HEK293 (cell line): Measurements from ENCODE around the gene NEO1.
A peak's percentile ranks its signal among the peaks of the same experiment; 100 is the strongest.

Experiments used
- CTCF ChIA-PET: fragments of 350-600 bp; formaldehyde crosslinking; extraction: SDS; loops from one replicate; lab custom pipeline; 2021; ENCODE audit warnings: antibody characterized with exemption; lab: Yijun Ruan, JAX
- POLR2A ChIA-PET: fragments of 300-600 bp; formaldehyde crosslinking; extraction: SDS; loops from one replicate; lab custom pipeline; 2020; ENCODE audit warnings: antibody characterized with exemption, inconsistent platforms; lab: Yijun Ruan, JAX
- H3K27ac ChIP-seq: fragments of 200-500 bp; sonication (Bioruptor generic); 2 replicates; pipeline ENCODE4 v1.5.1; 2014; ENCODE audit warnings: low read depth, low read length, control low read depth, inconsistent platforms; ENCODE audit errors: extremely low read depth
- H3K36me3 ChIP-seq, 2 experiments: fragments of 200-500 bp in 1 of 2; sonication (Bioruptor generic) in 1 of 2; 1 replicate in 1 of 2; 2 replicates in 1 of 2; pipeline ENCODE4 v1.5.1; 2014 to 2017; ENCODE audit warnings: inconsistent platforms in 2 of 2, low read length in 2 of 2; ENCODE audit not compliant: control insufficient read depth in 2 of 2, insufficient read depth in 1 of 2
- H3K4me1 ChIP-seq: fragments of 200-500 bp; sonication (Bioruptor generic); 2 replicates; pipeline ENCODE4 v1.5.1; 2014; ENCODE audit warnings: mild to moderate bottlenecking, low read length, inconsistent platforms; ENCODE audit not compliant: control insufficient read depth, insufficient read depth
- H3K4me3 ChIP-seq: 2 replicates; pipeline ENCODE4 v1.5.1; 2011; ENCODE audit warnings: low read depth, mild to moderate bottlenecking, control low read depth, low read length, moderate library complexity
- H3K9me3 ChIP-seq: fragments of 200-500 bp; sonication (Bioruptor generic); 2 replicates; pipeline ENCODE4 v1.5.1; 2014; ENCODE audit warnings: low read depth, low read length, inconsistent platforms; ENCODE audit not compliant: control insufficient read depth, insufficient read depth
- EGR2 ChIP-seq: fragments of 450-650 bp; formaldehyde crosslinking; IDR thresholded peaks from 2 replicates; pipeline ENCODE4 v1.5.1; 2016; ENCODE audit warnings: low read depth, missing biosample characterization, missing genetic modification characterization
- GLIS1 ChIP-seq: fragments of 450-650 bp; formaldehyde crosslinking; IDR thresholded peaks from 2 replicates; pipeline ENCODE4 v1.5.1; 2016; ENCODE audit warnings: missing biosample characterization, missing genetic modification characterization
- GLIS2 ChIP-seq: fragments of 450-650 bp; formaldehyde crosslinking; IDR thresholded peaks from 2 replicates; pipeline ENCODE4 v1.5.1; 2016; ENCODE audit warnings: missing biosample characterization, missing genetic modification characterization
- KLF7 ChIP-seq: fragments of 450-650 bp; formaldehyde crosslinking; IDR thresholded peaks from 2 replicates; pipeline ENCODE4 v1.5.1; 2016; ENCODE audit warnings: missing biosample characterization, missing genetic modification characterization, borderline replicate concordance
- OSR2 ChIP-seq: fragments of 450-650 bp; formaldehyde crosslinking; IDR thresholded peaks from 2 replicates; pipeline ENCODE4 v1.5.1; 2016; ENCODE audit warnings: missing biosample characterization, missing genetic modification characterization
- SP3 ChIP-seq: fragments of 450-650 bp; formaldehyde crosslinking; IDR thresholded peaks from 2 replicates; pipeline ENCODE4 v1.5.1; 2016; ENCODE audit warnings: missing biosample characterization, missing genetic modification characterization
- ZBTB1 ChIP-seq: fragments of 450-650 bp; formaldehyde crosslinking; IDR thresholded peaks from 2 replicates; pipeline ENCODE4 v1.5.1; 2016; ENCODE audit warnings: missing biosample characterization, missing genetic modification characterization
- ZBTB7A ChIP-seq: fragments of 450-650 bp; formaldehyde crosslinking; IDR thresholded peaks from 2 replicates; pipeline ENCODE4 v1.5.1; 2016; ENCODE audit warnings: low read depth, missing biosample characterization, missing genetic modification characterization
- ZFHX2 ChIP-seq: fragments of 450-650 bp; formaldehyde crosslinking; conservative IDR thresholded peaks from 2 replicates; pipeline ENCODE4 v1.5.1; 2016; ENCODE audit warnings: missing biosample characterization, missing genetic modification characterization
- ZNF169 ChIP-seq: fragments of 450-650 bp; formaldehyde crosslinking; IDR thresholded peaks from 2 replicates; pipeline ENCODE4 v1.5.1; 2016; ENCODE audit warnings: missing biosample characterization, missing genetic modification characterization
- ZNF571 ChIP-seq: fragments of 450-650 bp; formaldehyde crosslinking; IDR thresholded peaks from 2 replicates; pipeline ENCODE4 v1.5.0; 2017; ENCODE audit warnings: missing biosample characterization, missing genetic modification characterization
- ZNF585B ChIP-seq: fragments of 450-650 bp; formaldehyde crosslinking; IDR thresholded peaks from 2 replicates; pipeline ENCODE4 v1.5.1; 2016; ENCODE audit warnings: missing biosample characterization, missing genetic modification characterization
- ZNF626 ChIP-seq: fragments of 450-650 bp; sonication (Bioruptor Pico); formaldehyde crosslinking; IDR thresholded peaks from 2 replicates; pipeline ENCODE4 v1.5.1; 2018; ENCODE audit warnings: missing biosample characterization, missing genetic modification characterization, inconsistent platforms
- ZNF654 ChIP-seq: fragments of 450-650 bp; formaldehyde crosslinking; IDR thresholded peaks from 2 replicates; pipeline ENCODE4 v1.5.1; 2016; ENCODE audit warnings: low read depth, missing biosample characterization, missing genetic modification characterization
- ZNF660 ChIP-seq: fragments of 450-650 bp; IDR thresholded peaks from 2 replicates; pipeline ENCODE4 v1.5.1; 2018; ENCODE audit warnings: missing biosample characterization, mild to moderate bottlenecking, missing genetic modification characterization
- ZNF670 ChIP-seq: fragments of 450-650 bp; formaldehyde crosslinking; IDR thresholded peaks from 2 replicates; pipeline ENCODE4 v1.5.1; 2016; ENCODE audit warnings: missing biosample characterization, missing genetic modification characterization, low read depth
- ZNF677 ChIP-seq: fragments of 450-650 bp; IDR thresholded peaks from 2 replicates; pipeline ENCODE4 v1.5.0; 2018; ENCODE audit warnings: missing biosample characterization, mild to moderate bottlenecking, missing genetic modification characterization, moderate library complexity
- TF ChIP-seq, protein P1 (sequence below): fragments of 450-650 bp; formaldehyde crosslinking; IDR thresholded peaks from 2 replicates; pipeline ENCODE4 v1.5.1; 2016; ENCODE audit warnings: missing biosample characterization, missing genetic modification characterization
- TF ChIP-seq, protein P2 (sequence below): fragments of 450-650 bp; formaldehyde crosslinking; IDR thresholded peaks from 2 replicates; pipeline ENCODE4 v1.5.1; 2016; ENCODE audit warnings: missing biosample characterization, missing genetic modification characterization
- TF ChIP-seq, protein P3 (sequence below): fragments of 450-650 bp; formaldehyde crosslinking; IDR thresholded peaks from 2 replicates; pipeline ENCODE4 v1.5.1; 2017; ENCODE audit warnings: missing biosample characterization, missing genetic modification characterization

The NEO1 gene

DNA sequence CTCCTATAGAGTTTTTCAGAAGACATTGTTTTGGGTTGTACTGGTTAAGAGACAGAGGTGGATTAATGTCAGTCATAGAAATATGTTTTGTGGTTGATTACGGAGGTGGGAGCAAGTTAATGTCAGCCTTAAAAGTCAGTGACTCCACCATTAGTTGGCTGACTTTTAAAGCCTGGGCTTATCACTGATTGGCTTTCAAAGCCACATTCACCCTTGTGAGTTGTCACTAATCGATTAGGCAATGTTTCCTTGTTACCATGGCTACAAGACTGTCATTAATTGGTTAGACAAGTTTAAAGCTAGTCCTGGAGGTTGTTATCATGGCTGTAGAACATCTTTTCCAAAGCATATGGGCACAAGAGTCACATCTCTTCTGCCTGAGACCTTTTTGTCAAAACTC, 73.0 kb downstream of the NEO1 start:
- POLR2A ChIA-PET, result no interaction called here
- no peaks in the 10 kb centered on the region for H3K9me3 ChIP-seq
- H3K4me3 ChIP-seq, result no peak overlapping the region
- H3K36me3 ChIP-seq, result peaks cover 13 to 28% of the 10 kb centered on the region in 2 experiments
- TF ChIP-seq ZNF677 (tag by site-specific recombination), result no peak
- TF ChIP-seq ZNF585B, result no peak
- TF ChIP-seq, protein P1, sequence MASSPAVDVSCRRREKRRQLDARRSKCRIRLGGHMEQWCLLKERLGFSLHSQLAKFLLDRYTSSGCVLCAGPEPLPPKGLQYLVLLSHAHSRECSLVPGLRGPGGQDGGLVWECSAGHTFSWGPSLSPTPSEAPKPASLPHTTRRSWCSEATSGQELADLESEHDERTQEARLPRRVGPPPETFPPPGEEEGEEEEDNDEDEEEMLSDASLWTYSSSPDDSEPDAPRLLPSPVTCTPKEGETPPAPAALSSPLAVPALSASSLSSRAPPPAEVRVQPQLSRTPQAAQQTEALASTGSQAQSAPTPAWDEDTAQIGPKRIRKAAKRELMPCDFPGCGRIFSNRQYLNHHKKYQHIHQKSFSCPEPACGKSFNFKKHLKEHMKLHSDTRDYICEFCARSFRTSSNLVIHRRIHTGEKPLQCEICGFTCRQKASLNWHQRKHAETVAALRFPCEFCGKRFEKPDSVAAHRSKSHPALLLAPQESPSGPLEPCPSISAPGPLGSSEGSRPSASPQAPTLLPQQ (tag by site-specific recombination), result no peak
- TF ChIP-seq ZNF670 (tag by site-specific recombination), result no peak
- TF ChIP-seq GLIS2 (tag by site-specific recombination), result no peak
- no peak for TF ChIP-seq ZBTB1 (tag by site-specific recombination)
- no peak for TF ChIP-seq ZBTB7A
- no peak for TF ChIP-seq ZNF169
- H3K4me1 ChIP-seq, result no peaks in the 10 kb centered on the region
- no peak overlapping the region for H3K27ac ChIP-seq
- CTCF ChIA-PET, result interaction anchor here (0.5 to 2.3 kb wide), 6 partner anchors 9 to 568 kb away, joined by 3 to 12 read pairs (median 4); no protein-coding TSS in a partner anchor

DNA sequence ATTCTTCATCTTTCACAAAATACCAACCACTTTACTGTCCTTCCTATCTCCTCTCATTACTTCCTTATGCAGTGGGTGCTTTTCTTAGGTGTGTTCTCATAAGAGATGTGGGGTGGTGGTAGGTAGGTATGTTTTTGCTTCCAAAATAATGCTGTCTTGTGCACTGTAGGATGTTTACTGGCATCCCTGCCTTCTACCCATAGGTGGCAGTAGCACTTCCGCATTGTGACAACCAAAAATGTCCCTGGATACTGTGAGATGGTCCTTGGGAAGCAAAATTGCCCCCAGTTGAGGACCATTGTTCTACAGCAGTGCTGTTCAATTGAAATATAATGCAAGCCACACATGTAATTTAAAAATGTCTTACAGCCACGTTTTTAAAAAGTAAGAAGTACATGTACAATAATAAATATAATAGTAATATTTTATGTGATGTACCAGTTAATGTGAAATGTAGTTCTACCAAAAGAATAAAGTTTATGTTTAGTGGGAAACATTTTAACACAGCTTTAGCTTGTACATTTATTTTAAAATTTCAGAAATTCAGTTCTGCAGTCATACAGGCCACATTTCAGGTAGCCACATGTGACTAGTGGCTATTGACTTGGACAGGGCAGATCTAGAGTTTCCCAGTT, 75.2 kb downstream of the NEO1 start:
- H3K4me1 ChIP-seq, result no peaks in the 10 kb centered on the region
- peaks cover 17 to 28% of the 10 kb centered on the region in 2 experiments for H3K36me3 ChIP-seq
- CTCF ChIA-PET, result interaction anchor here (0.6 to 2.3 kb wide), 18 partner anchors 9 to 233 kb away, joined by 3 to 12 read pairs (median 3); no protein-coding TSS in a partner anchor
- POLR2A ChIA-PET, result no interaction called here
- H3K27ac ChIP-seq, result no peak overlapping the region
- H3K9me3 ChIP-seq, result no peaks in the 10 kb centered on the region
- no peak overlapping the region for H3K4me3 ChIP-seq
- TF ChIP-seq ZNF654 (tag by site-specific recombination) (0 out of 2 replicates have a peak, but pooled peaks have one; percentile 27), KLF7 (tag by site-specific recombination) (no peak), GLIS1 (no peak), OSR2 (tag by site-specific recombination) (no peak), ZNF660 (tag by site-specific recombination) (0 out of 2 replicates have a peak, but pooled peaks have one; percentile 34), ZNF626 (tag by site-specific recombination) (no peak)
- TF ChIP-seq, protein P2, sequence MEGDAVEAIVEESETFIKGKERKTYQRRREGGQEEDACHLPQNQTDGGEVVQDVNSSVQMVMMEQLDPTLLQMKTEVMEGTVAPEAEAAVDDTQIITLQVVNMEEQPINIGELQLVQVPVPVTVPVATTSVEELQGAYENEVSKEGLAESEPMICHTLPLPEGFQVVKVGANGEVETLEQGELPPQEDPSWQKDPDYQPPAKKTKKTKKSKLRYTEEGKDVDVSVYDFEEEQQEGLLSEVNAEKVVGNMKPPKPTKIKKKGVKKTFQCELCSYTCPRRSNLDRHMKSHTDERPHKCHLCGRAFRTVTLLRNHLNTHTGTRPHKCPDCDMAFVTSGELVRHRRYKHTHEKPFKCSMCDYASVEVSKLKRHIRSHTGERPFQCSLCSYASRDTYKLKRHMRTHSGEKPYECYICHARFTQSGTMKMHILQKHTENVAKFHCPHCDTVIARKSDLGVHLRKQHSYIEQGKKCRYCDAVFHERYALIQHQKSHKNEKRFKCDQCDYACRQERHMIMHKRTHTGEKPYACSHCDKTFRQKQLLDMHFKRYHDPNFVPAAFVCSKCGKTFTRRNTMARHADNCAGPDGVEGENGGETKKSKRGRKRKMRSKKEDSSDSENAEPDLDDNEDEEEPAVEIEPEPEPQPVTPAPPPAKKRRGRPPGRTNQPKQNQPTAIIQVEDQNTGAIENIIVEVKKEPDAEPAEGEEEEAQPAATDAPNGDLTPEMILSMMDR, result peak; percentile 75

DNA sequence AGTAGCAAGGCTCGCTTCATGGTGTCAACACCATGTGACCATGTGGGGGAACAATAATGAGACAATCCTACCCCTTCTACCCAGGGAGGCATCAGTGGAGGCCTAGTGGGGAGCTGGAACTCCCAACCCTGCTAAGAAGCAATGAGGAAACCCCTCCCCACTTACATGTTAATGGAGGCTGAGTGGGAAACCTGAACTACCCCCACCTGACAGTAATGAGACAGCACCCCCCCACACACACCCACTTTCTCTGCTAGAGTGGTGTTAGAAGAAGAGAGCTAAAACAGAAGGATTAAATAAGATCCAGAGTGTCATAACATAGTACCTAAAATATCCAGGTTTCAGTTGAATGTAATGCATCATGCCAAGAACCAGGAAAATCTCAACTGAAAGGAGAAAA, 78.6 kb downstream of the NEO1 start:
- no peak overlapping the region for H3K4me3 ChIP-seq
- H3K27ac ChIP-seq, result no peak overlapping the region
- POLR2A ChIA-PET, result no interaction called here
- no peak for TF ChIP-seq ZNF571 (tag by site-specific recombination)
- TF ChIP-seq ZFHX2 (tag by site-specific recombination), result peak; percentile 39
- peak; percentile 70 for TF ChIP-seq EGR2 (tag by site-specific recombination)
- TF ChIP-seq, protein P3, sequence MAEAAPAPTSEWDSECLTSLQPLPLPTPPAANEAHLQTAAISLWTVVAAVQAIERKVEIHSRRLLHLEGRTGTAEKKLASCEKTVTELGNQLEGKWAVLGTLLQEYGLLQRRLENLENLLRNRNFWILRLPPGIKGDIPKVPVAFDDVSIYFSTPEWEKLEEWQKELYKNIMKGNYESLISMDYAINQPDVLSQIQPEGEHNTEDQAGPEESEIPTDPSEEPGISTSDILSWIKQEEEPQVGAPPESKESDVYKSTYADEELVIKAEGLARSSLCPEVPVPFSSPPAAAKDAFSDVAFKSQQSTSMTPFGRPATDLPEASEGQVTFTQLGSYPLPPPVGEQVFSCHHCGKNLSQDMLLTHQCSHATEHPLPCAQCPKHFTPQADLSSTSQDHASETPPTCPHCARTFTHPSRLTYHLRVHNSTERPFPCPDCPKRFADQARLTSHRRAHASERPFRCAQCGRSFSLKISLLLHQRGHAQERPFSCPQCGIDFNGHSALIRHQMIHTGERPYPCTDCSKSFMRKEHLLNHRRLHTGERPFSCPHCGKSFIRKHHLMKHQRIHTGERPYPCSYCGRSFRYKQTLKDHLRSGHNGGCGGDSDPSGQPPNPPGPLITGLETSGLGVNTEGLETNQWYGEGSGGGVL, result no peak
- TF ChIP-seq GLIS1, result peak; percentile 28; the same call in 1 of the 2 replicates
- no peak for TF ChIP-seq SP3 (tag by site-specific recombination)
- no peaks in the 10 kb centered on the region for H3K4me1 ChIP-seq
- CTCF ChIA-PET, result interaction anchor here (1.3 to 1.6 kb wide), 2 partner anchors 143 to 409 kb away, joined by 5 read pairs; no protein-coding TSS in a partner anchor
- no peaks in the 10 kb centered on the region for H3K9me3 ChIP-seq
- peaks cover 11 to 15% of the 10 kb centered on the region in 2 experiments; a peak in 2 of 3 replicates for H3K36me3 ChIP-seq
